Neural crest cell (in vitro differentiated cells): Measurements from ENCODE around the gene HECW1. TPM values are rescaled to one million over a fixed set of nuclear protein-coding genes. Genes with fewer than 3 reads are reported as not detected.
"Not testable (repeated sequence)": the region's sequence is repeated elsewhere in the genome, so short reads cannot be mapped to it uniquely, and the experiment has no call there.

Experiments
- DNase-seq: peaks from one replicate; pipeline ENCODE4 v3.0.0; 2021; ENCODE audit warnings: low read depth, mixed read lengths, low spot score
- H3K27ac Mint-ChIP-seq: one replicate; pipeline ENCODE4 v1.8.0; 2021; ENCODE audit warnings: mild to moderate bottlenecking, mixed read lengths; ENCODE audit not compliant: unreplicated experiment
- H3K27me3 Mint-ChIP-seq: 2 replicates; pipeline ENCODE4 v1.8.0; 2021; ENCODE audit warnings: low read depth, mild to moderate bottlenecking, mixed read lengths
- H3K36me3 Mint-ChIP-seq: 2 replicates; pipeline ENCODE4 v1.8.0; 2021; ENCODE audit warnings: low read depth, mild to moderate bottlenecking, mixed read lengths
- H3K4me1 Mint-ChIP-seq: 2 replicates; pipeline ENCODE4 v1.8.0; 2021; ENCODE audit warnings: mixed read lengths
- H3K4me3 Mint-ChIP-seq: one replicate; pipeline ENCODE4 v1.8.0; 2021; ENCODE audit warnings: mild to moderate bottlenecking, mixed read lengths
- H3K9me3 Mint-ChIP-seq: 2 replicates; pipeline ENCODE4 v1.8.0; 2021; ENCODE audit warnings: mixed read lengths
- CTCF ChIP-seq: fragments of 200-600 bp; sonication (generic); conservative IDR thresholded peaks from 2 replicates; pipeline ENCODE4 v1.5.0; 2021; ENCODE audit warnings: antibody characterized with exemption, mild to moderate bottlenecking
- total RNA-seq: library from RNA; stranded (reverse); gene quantifications from 2 replicates; pipeline ENCODE4 v1.2.1, GENCODE V29; 2021

The HECW1 gene
- total RNA-seq, 1 donor from 2014 or later = 3.6 TPM

- no peak for DNase-seq
- no peak for TF ChIP-seq CTCF
- H3K27me3 Mint-ChIP-seq = peaks cover 3% of the 10 kb centered on the region
- H3K27ac Mint-ChIP-seq = no peak overlapping the region
- no peak overlapping the region for H3K4me3 Mint-ChIP-seq
- peaks cover 7% of the 10 kb centered on the region for H3K4me1 Mint-ChIP-seq
- no peaks in the 10 kb centered on the region for H3K36me3 Mint-ChIP-seq
- no peaks in the 10 kb centered on the region for H3K9me3 Mint-ChIP-seq
Measured at GRCh38 chr7:43211693-43212092, 99.2 kb downstream of the HECW1 start.

- TF ChIP-seq CTCF = no peak
- Mint-ChIP-seq H3K27me3 (peaks cover 3% of the 10 kb centered on the region), H3K9me3 (no peaks in the 10 kb centered on the region), H3K27ac (no peak overlapping the region), H3K4me3 (no peak overlapping the region), H3K4me1 (peaks cover 6% of the 10 kb centered on the region), H3K36me3 (no peaks in the 10 kb centered on the region)
- no peak for DNase-seq
Measured at GRCh38 chr7:43212921-43213320, 100.5 kb downstream of the HECW1 start.

GRCh38 chr7:43215061-43215460, 102.6 kb downstream of the HECW1 start:
- no peak for DNase-seq
- H3K36me3 Mint-ChIP-seq = no peaks in the 10 kb centered on the region
- TF ChIP-seq CTCF = no peak
- H3K4me3 Mint-ChIP-seq = no peak overlapping the region
- H3K4me1 Mint-ChIP-seq = no peaks in the 10 kb centered on the region
- peaks cover 4% of the 10 kb centered on the region for H3K9me3 Mint-ChIP-seq
- peaks cover 3% of the 10 kb centered on the region for H3K27me3 Mint-ChIP-seq
- no peak overlapping the region for H3K27ac Mint-ChIP-seq

- no peak overlapping the region for H3K4me3 Mint-ChIP-seq
- H3K36me3 Mint-ChIP-seq = no peaks in the 10 kb centered on the region
- no peaks in the 10 kb centered on the region for H3K4me1 Mint-ChIP-seq
- peaks cover 6% of the 10 kb centered on the region for H3K9me3 Mint-ChIP-seq
- H3K27me3 Mint-ChIP-seq = peaks cover 3% of the 10 kb centered on the region
- no peak overlapping the region for H3K27ac Mint-ChIP-seq
- no peak for DNase-seq
- no peak for TF ChIP-seq CTCF
Measured at GRCh38 chr7:43217055-43217454, 104.6 kb downstream of the HECW1 start.

GRCh38 chr7:43218901-43219300, 106.5 kb downstream of the HECW1 start:
- not testable (repeated sequence) for H3K4me1 Mint-ChIP-seq, H3K36me3 Mint-ChIP-seq, H3K27ac Mint-ChIP-seq, DNase-seq, H3K27me3 Mint-ChIP-seq, H3K9me3 Mint-ChIP-seq, H3K4me3 Mint-ChIP-seq

- Mint-ChIP-seq H3K27me3 (no peaks in the 10 kb centered on the region), H3K36me3 (no peaks in the 10 kb centered on the region), H3K4me1 (no peaks in the 10 kb centered on the region), H3K9me3 (peaks cover 6% of the 10 kb centered on the region), H3K27ac (no peak overlapping the region), H3K4me3 (no peak overlapping the region)
- DNase-seq = no peak
- TF ChIP-seq CTCF = no peak
Measured at GRCh38 chr7:43220250-43220649, 107.8 kb downstream of the HECW1 start.
